HEK293 (cell line): ENCODE measurements around the gene AMBRA1.

Experiments used
- CTCF ChIA-PET: fragments of 350-600 bp; formaldehyde crosslinking; extraction: SDS; loops from one replicate; lab custom pipeline; 2021; ENCODE audit warnings: antibody characterized with exemption; lab: Yijun Ruan, JAX
- POLR2A ChIA-PET: fragments of 300-600 bp; formaldehyde crosslinking; extraction: SDS; loops from one replicate; lab custom pipeline; 2020; ENCODE audit warnings: antibody characterized with exemption, inconsistent platforms; lab: Yijun Ruan, JAX
- H3K27ac ChIP-seq: fragments of 200-500 bp; sonication (Bioruptor generic); 2 replicates; pipeline ENCODE4 v1.5.1; 2014; ENCODE audit warnings: low read depth, low read length, control low read depth, inconsistent platforms; ENCODE audit errors: extremely low read depth
- H3K36me3 ChIP-seq, 2 experiments: fragments of 200-500 bp in 1 of 2; sonication (Bioruptor generic) in 1 of 2; 1 replicate in 1 of 2; 2 replicates in 1 of 2; pipeline ENCODE4 v1.5.1; 2014 to 2017; ENCODE audit warnings: inconsistent platforms in 2 of 2, low read length in 2 of 2; ENCODE audit not compliant: control insufficient read depth in 2 of 2, insufficient read depth in 1 of 2
- H3K4me1 ChIP-seq: fragments of 200-500 bp; sonication (Bioruptor generic); 2 replicates; pipeline ENCODE4 v1.5.1; 2014; ENCODE audit warnings: mild to moderate bottlenecking, low read length, inconsistent platforms; ENCODE audit not compliant: control insufficient read depth, insufficient read depth
- H3K4me3 ChIP-seq: 2 replicates; pipeline ENCODE4 v1.5.1; 2011; ENCODE audit warnings: low read depth, mild to moderate bottlenecking, control low read depth, low read length, moderate library complexity
- H3K9me3 ChIP-seq: fragments of 200-500 bp; sonication (Bioruptor generic); 2 replicates; pipeline ENCODE4 v1.5.1; 2014; ENCODE audit warnings: low read depth, low read length, inconsistent platforms; ENCODE audit not compliant: control insufficient read depth, insufficient read depth
- BCL11A ChIP-seq: fragments of 450-650 bp; formaldehyde crosslinking; IDR thresholded peaks from 2 replicates; pipeline ENCODE4 v1.5.1; 2016; ENCODE audit warnings: low read depth, missing biosample characterization, missing genetic modification characterization
- GLI4 ChIP-seq: fragments of 450-650 bp; formaldehyde crosslinking; IDR thresholded peaks from 2 replicates; pipeline ENCODE4 v1.5.1; 2016; ENCODE audit warnings: missing biosample characterization, missing genetic modification characterization
- KLF10 ChIP-seq: fragments of 450-650 bp; IDR thresholded peaks from 2 replicates; pipeline ENCODE4 v1.5.1; 2018; ENCODE audit warnings: missing biosample characterization, mild to moderate bottlenecking, missing genetic modification characterization
- OSR2 ChIP-seq: fragments of 450-650 bp; formaldehyde crosslinking; IDR thresholded peaks from 2 replicates; pipeline ENCODE4 v1.5.1; 2016; ENCODE audit warnings: missing biosample characterization, missing genetic modification characterization
- OVOL3 ChIP-seq: fragments of 450-650 bp; formaldehyde crosslinking; IDR thresholded peaks from 2 replicates; pipeline ENCODE4 v1.5.1; 2016; ENCODE audit warnings: missing biosample characterization, missing genetic modification characterization
- TRIM28 ChIP-seq: IDR thresholded peaks from 2 replicates; pipeline ENCODE4 v1.6.1; 2011; ENCODE audit warnings: low read length, control low read depth, borderline replicate concordance
- TSHZ1 ChIP-seq: fragments of 450-650 bp; formaldehyde crosslinking; IDR thresholded peaks from 2 replicates; pipeline ENCODE4 v1.5.1; 2016; ENCODE audit warnings: missing biosample characterization, missing genetic modification characterization, borderline replicate concordance
- ZBTB1 ChIP-seq: fragments of 450-650 bp; formaldehyde crosslinking; IDR thresholded peaks from 2 replicates; pipeline ENCODE4 v1.5.1; 2016; ENCODE audit warnings: missing biosample characterization, missing genetic modification characterization
- ZBTB11 ChIP-seq: fragments of 450-650 bp; formaldehyde crosslinking; conservative IDR thresholded peaks from 2 replicates; pipeline ENCODE4 v1.5.1; 2016; ENCODE audit warnings: low read depth, missing biosample characterization, missing genetic modification characterization
- ZBTB49 ChIP-seq: fragments of 450-650 bp; formaldehyde crosslinking; IDR thresholded peaks from 2 replicates; pipeline ENCODE4 v1.5.1; 2016; ENCODE audit warnings: missing biosample characterization, missing genetic modification characterization, low read depth
- ZFP3 ChIP-seq: fragments of 450-650 bp; formaldehyde crosslinking; IDR thresholded peaks from 2 replicates; pipeline ENCODE4 v1.5.1; 2016; ENCODE audit warnings: low read depth, missing biosample characterization, missing genetic modification characterization
- ZNF140 ChIP-seq: fragments of 450-650 bp; formaldehyde crosslinking; IDR thresholded peaks from 2 replicates; pipeline ENCODE4 v1.5.1; 2016; ENCODE audit warnings: missing biosample characterization, missing genetic modification characterization
- ZNF16 ChIP-seq: fragments of 450-650 bp; formaldehyde crosslinking; IDR thresholded peaks from 2 replicates; pipeline ENCODE4 v1.5.1; 2016; ENCODE audit warnings: low read depth, missing biosample characterization, missing genetic modification characterization
- ZNF202 ChIP-seq: fragments of 450-650 bp; formaldehyde crosslinking; IDR thresholded peaks from 2 replicates; pipeline ENCODE4 v1.5.1; 2016; ENCODE audit warnings: missing biosample characterization, missing genetic modification characterization, borderline replicate concordance
- ZNF785 ChIP-seq: fragments of 450-650 bp; formaldehyde crosslinking; IDR thresholded peaks from 2 replicates; pipeline ENCODE4 v1.5.1; 2016; ENCODE audit warnings: missing biosample characterization, missing genetic modification characterization
- ZNF791 ChIP-seq: fragments of 450-650 bp; formaldehyde crosslinking; IDR thresholded peaks from 2 replicates; pipeline ENCODE4 v1.5.1; 2016; ENCODE audit warnings: missing biosample characterization, missing genetic modification characterization
- ZXDB ChIP-seq: fragments of 450-650 bp; formaldehyde crosslinking; IDR thresholded peaks from 2 replicates; pipeline ENCODE4 v1.5.1; 2016; ENCODE audit warnings: missing biosample characterization, missing genetic modification characterization
- TF ChIP-seq, protein P1 (sequence below): fragments of 450-650 bp; formaldehyde crosslinking; IDR thresholded peaks from 2 replicates; pipeline ENCODE4 v1.5.1; 2016; ENCODE audit warnings: missing biosample characterization, missing genetic modification characterization
- TF ChIP-seq, protein P2 (sequence below): fragments of 450-650 bp; formaldehyde crosslinking; IDR thresholded peaks from 2 replicates; pipeline ENCODE4 v1.5.0; 2017; ENCODE audit warnings: missing biosample characterization, missing genetic modification characterization, borderline replicate concordance

The AMBRA1 gene

GRCh38 chr11:46492532-46492931 is 101.3 kb downstream of the AMBRA1 start:
- POLR2A ChIA-PET: no interaction called here
- Histone ChIP-seq H3K27ac (no peak overlapping the region), H3K4me1 (no peaks in the 10 kb centered on the region), H3K9me3 (no peaks in the 10 kb centered on the region), H3K36me3 (peaks cover 0 to 24% of the 10 kb centered on the region in 2 experiments; a peak in 1 of 3 replicates), H3K4me3 (no peak overlapping the region)
- TF ChIP-seq, protein P1, sequence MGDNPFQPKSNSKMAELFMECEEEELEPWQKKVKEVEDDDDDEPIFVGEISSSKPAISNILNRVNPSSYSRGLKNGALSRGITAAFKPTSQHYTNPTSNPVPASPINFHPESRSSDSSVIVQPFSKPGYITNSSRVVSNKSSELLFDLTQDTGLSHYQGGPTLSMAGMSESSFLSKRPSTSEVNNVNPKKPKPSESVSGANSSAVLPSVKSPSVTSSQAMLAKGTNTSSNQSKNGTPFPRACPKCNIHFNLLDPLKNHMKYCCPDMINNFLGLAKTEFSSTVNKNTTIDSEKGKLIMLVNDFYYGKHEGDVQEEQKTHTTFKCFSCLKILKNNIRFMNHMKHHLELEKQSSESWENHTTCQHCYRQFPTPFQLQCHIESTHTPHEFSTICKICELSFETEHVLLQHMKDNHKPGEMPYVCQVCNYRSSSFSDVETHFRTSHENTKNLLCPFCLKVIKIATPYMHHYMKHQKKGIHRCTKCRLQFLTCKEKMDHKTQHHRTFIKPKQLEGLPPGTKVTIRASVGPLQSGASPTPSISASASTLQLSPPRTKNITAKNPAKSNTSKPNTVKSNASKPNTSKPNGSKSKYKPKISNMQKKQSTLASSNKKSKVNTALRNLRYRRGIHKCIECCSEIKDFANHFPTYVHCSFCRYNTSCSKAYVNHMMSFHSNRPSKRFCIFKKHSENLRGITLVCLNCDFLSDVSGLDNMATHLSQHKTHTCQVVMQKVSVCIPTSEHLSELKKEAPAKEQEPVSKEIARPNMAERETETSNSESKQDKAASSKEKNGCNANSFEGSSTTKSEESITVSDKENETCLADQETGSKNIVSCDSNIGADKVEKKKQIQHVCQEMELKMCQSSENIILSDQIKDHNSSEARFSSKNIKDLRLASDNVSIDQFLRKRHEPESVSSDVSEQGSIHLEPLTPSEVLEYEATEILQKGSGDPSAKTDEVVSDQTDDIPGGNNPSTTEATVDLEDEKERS (tag by site-specific recombination): no peak
- no peak for TF ChIP-seq ZNF202
- TF ChIP-seq, protein P2, sequence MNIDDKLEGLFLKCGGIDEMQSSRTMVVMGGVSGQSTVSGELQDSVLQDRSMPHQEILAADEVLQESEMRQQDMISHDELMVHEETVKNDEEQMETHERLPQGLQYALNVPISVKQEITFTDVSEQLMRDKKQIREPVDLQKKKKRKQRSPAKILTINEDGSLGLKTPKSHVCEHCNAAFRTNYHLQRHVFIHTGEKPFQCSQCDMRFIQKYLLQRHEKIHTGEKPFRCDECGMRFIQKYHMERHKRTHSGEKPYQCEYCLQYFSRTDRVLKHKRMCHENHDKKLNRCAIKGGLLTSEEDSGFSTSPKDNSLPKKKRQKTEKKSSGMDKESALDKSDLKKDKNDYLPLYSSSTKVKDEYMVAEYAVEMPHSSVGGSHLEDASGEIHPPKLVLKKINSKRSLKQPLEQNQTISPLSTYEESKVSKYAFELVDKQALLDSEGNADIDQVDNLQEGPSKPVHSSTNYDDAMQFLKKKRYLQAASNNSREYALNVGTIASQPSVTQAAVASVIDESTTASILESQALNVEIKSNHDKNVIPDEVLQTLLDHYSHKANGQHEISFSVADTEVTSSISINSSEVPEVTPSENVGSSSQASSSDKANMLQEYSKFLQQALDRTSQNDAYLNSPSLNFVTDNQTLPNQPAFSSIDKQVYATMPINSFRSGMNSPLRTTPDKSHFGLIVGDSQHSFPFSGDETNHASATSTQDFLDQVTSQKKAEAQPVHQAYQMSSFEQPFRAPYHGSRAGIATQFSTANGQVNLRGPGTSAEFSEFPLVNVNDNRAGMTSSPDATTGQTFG: no peak
- TF ChIP-seq ZFP3 (tag by site-specific recombination): no peak
- TF ChIP-seq ZNF140 (tag by site-specific recombination): no peak
- TF ChIP-seq OSR2 (tag by site-specific recombination): no peak
- TF ChIP-seq BCL11A: no peak
- no peak for TF ChIP-seq ZNF785 (tag by site-specific recombination)
- no peak for TF ChIP-seq OVOL3 (tag by site-specific recombination)
- TF ChIP-seq ZBTB11 (tag by site-specific recombination): no peak
- TF ChIP-seq TRIM28: no peak
- TF ChIP-seq GLI4 (tag by site-specific recombination): no peak
- TF ChIP-seq KLF10: no peak
- no peak for TF ChIP-seq ZBTB1 (tag by site-specific recombination)
- no peak for TF ChIP-seq ZNF16 (tag by site-specific recombination)
- TF ChIP-seq ZNF791: no peak
- TF ChIP-seq ZXDB (tag by site-specific recombination): no peak
- TF ChIP-seq TSHZ1 (tag by site-specific recombination): no peak
- TF ChIP-seq ZBTB49 (tag by site-specific recombination): no peak
- CTCF ChIA-PET: interaction anchor here (0.6 to 4.2 kb wide), 6 partner anchors 7 to 63 kb away, joined by 4 to 46 read pairs (median 6); no protein-coding TSS in a partner anchor
